Smooth muscle cell of bladder (primary cell): ENCODE measurements around the gene LDB1. TPM values are rescaled to one million over a fixed set of nuclear protein-coding genes. Genes with fewer than 3 reads are reported as not detected.

Experiments used
- total RNA-seq: library from RNA; depleted of rRNA; stranded (reverse); fragments of >200 nt; gene quantifications from 2 replicates; pipeline ENCODE4 v1.2.3, GENCODE V29; 2014

The LDB1 gene
- 45.2 and 52.0 TPM in 2 replicates for total RNA-seq

GRCh38 chr10:102120142-102120990 lies at the start of gene LDB1:
TSS of gene LDB1 (minus strand) at chr10:102120368. CDS start at chr10:102120110, 258 bp downstream.

GRCh38 chr10:102151774-102152544 lies 31.8 kb upstream of the LDB1 start, which contains the start of gene NOLC1:
TSS of gene NOLC1 (plus strand) at chr10:102152389. CDS start at chr10:102152411, 22 bp downstream.

GRCh38 chr10:102132563-102133372 lies 12.6 kb upstream of the LDB1 start, which contains the start of gene PPRC1:
TSS of gene PPRC1 (plus strand) at chr10:102133040. CDS start at chr10:102133069, 29 bp downstream.

GRCh38 chr10:102064868-102065560 lies 55.2 kb downstream of the LDB1 start, which contains the start of gene HPS6:
TSS of gene HPS6 (plus strand) at chr10:102065349. CDS start at chr10:102065475, 126 bp downstream.

Other genes with a start within 250 kb of the LDB1 start
- gene ARMH3, start 64.2 kb downstream of the LDB1 start, total RNA-seq: 6.4 and 8.1 TPM in 2 replicates
- 21.0 and 29.0 TPM in 2 replicates for gene HPS6, start 55.0 kb downstream of the LDB1 start, total RNA-seq
- 7.0 and 11.1 TPM in 2 replicates for gene PPRC1, start 12.7 kb upstream of the LDB1 start, total RNA-seq
- gene NOLC1, start 32.0 kb upstream of the LDB1 start, total RNA-seq: 22.5 and 29.7 TPM in 2 replicates
- gene ELOVL3, start 105.9 kb upstream of the LDB1 start, total RNA-seq: 0.85 and 1.2 TPM in 2 replicates
- gene PITX3, start 121.1 kb upstream of the LDB1 start, total RNA-seq: 0.14 and 0.18 TPM in 2 replicates
- 17.4 and 19.4 TPM in 2 replicates for gene GBF1, start 125.2 kb upstream of the LDB1 start, total RNA-seq